HEK293T (cell line): ENCODE results near the gene DNAJC16.

Source experiments
- HDGF ChIP-seq: fragments of 450-650 bp; IDR thresholded peaks from 2 replicates; pipeline ENCODE4 v1.6.1; 2017; ENCODE audit warnings: antibody characterized with exemption, borderline replicate concordance
- ZNF384 ChIP-seq: fragments of 450-650 bp; IDR thresholded peaks from 2 replicates; pipeline ENCODE4 v1.6.1; 2016

DNA sequence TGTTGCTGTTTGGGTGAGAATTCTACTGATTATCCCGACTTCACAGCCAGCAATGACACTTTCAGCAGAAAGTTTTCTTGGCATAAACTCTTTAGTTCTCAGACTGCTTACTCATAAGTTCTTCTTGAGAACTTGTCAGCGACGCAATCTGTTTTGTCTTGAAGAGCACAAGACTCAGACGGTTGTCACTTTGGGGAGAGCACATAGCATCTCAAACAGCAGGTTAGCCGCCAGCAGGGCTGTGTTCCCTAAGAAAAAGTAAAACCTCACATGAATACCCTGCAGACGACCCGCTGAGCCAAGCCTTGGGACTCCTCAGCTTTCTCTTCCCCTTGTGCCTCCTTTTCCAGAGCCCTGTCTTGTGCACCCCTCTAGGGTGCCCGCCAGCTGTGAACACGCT, 46.8 kb downstream of the DNAJC16 start:
- TF ChIP-seq HDGF = no peak
- TF ChIP-seq ZNF384 = no peak
